GM21390 (cell line): ENCODE data around the gene GRB7.
"Not testable (repeated sequence)": the region's sequence is repeated elsewhere in the genome, so short reads cannot be mapped to it uniquely, and the experiment has no call there.

Source experiments
- ATAC-seq: cut with Tn5 transposase; IDR thresholded peaks from one replicate; pipeline ENCODE4 v1.9.1; 2021; ENCODE audit not compliant: unreplicated experiment

Gene GRB7

DNA sequence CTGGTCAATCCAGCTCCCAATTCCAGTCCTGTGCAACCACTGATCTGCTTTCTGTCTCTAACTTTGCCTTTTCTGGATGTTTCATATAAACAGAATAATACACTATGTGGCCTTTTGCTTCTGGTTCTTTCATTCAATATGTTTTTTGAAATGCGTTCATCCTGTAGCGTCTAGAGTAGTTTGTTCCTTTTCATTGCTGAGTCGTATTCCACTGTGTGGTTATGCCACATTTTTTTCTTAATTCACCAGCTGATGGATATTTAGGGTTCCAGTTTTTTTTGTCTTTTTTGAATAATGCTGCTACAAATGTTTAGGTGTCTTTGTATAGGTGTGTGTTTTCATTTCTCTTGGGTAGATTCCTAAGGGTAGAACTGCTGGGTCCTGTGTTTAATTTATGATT is 5.2 kb upstream of the GRB7 start:
- ATAC-seq, result no peak

DNA sequence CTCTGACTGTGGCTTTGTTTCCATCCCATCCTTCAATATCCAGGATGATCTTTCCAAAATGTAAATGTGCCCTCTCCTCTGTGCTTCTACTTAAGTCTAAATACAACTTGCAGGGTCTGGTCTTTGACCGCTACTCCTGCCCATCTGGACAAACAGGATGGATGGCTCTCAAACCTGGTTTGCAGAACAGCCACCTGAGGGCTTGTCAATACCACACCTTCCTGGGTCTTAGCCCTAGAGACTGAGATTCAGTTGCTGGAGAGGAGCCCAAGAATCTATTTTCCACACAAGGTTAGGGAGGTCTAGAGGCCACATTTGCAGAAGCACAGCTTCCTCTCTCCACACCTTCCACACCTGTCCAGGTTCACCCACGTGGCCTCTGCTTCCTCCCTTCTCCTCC is 1.9 kb upstream of the GRB7 start:
- no peak for ATAC-seq

DNA sequence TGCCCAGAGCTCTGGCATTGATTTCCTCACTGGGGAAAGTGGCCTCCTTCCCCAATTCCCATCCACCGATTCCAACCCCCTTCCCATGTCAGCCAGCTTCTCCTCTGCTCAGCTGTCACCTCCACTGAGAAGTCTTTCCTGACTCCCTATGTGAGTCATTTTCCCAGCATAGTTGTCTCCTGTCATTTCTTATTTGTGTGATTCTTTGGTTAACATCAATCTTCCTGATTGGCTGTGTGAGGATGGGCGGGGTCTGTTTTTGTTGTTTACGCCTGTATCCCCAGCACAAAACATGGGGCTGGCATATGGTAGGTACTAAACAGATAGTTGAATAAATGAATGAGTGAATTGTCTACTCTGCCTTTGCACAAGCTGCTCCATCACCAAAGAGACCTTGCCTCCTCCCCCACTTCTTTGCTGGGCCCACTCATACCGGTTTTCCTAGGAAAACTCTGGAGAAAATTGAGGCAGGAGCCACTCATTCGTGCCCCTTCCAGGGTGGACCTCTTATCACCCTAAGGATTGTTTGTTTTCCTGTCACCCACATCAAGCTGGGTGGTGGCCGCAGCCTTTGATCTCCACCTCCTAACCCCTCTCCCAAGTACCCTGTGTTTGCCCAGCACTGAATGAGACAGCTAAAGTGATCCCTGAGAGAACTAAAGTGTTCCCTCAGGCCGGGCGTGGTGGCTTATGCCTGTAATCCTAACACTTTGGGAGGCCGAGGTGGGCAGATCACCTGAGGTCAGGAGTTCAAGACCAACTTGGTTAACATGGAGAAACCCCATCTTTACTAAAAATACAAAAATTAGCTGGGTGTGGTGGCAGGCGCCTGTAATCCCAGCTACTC is 1.2 kb upstream of the GRB7 start:
- ATAC-seq, result no peak

DNA sequence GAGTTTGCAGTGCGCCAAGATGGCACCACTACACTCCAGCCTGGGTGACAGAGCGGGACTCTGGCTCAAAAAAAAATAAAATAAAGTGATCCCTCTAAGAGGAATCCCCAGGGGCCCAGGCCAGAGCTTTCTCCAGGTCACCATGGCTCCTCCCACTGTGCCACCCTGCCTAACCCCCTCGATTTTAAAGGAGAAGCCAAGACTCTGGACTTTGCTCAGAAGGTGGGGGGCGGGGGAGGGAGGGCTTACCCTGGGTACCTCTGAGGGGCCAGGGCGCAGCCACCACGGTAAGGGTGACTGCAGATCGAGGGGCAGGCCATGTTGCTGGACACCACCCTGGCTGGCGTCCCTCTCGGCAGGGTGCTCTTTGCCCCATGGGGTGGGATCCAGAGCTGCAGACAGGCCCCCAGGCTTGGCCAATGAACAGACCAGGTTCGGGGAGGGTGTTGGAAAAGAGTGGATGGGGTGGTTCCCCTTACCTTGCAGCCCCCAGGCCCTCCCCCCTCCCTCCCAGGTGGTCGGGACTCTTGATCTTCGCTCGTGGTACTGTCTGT is 455 bp upstream of the GRB7 start:
- no peak for ATAC-seq

DNA sequence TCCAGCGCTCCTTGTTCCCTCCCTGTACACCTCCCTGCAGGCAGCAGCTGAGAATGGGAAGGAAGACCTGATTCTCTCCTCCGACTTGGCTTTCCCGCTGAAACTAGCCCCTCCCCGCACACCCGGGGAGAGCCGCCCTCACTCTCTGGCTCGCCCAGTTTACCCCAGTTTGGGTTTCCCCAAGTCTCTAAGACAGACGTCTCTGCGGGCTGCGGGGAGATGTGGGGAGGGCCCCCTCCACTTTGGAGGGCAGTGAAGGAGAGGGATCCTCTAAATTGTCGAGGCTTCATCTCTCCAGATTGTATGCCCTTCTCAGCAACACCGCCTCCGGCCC is 797 bp downstream of the GRB7 start:
- ATAC-seq, result no peak

- ATAC-seq, result no peak
Measured at GRCh38 chr17:39738983-39739884, 1.5 kb downstream of the GRB7 start.

GRCh38 chr17:39739885-39740356 is 2.2 kb downstream of the GRB7 start:
- ATAC-seq, result no peak

- ATAC-seq, result no peak
Measured at GRCh38 chr17:39740357-39741111, 2.8 kb downstream of the GRB7 start.

- ATAC-seq, result no peak
Measured at GRCh38 chr17:39742126-39742855, 4.6 kb downstream of the GRB7 start.

GRCh38 chr17:39742856-39743436 is 5.2 kb downstream of the GRB7 start:
- no peak for ATAC-seq

GRCh38 chr17:39744075-39744835 is 6.5 kb downstream of the GRB7 start:
- ATAC-seq, result no peak

DNA sequence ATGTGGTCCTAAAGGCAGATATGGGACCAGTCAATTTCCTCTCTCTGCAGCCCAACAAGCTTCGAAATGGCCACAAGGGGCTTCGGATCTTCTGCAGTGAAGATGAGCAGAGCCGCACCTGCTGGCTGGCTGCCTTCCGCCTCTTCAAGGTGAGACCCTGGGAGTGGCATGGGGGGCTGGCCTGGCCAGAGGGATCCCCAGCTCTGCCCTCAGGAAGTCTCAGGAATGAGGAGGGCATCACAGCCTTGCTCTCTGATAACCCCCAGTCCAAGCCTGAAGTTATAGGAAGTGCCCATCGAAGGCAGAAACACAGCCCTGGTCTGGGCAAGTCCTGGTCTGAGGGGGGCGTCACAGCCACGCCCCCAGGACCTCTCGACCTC is 7.1 kb downstream of the GRB7 start:
- no peak for ATAC-seq

GRCh38 chr17:39745335-39746144 is 7.8 kb downstream of the GRB7 start:
- no peak for ATAC-seq

- no peak for ATAC-seq
Measured at GRCh38 chr17:39746145-39746461, 8.4 kb downstream of the GRB7 start.

DNA sequence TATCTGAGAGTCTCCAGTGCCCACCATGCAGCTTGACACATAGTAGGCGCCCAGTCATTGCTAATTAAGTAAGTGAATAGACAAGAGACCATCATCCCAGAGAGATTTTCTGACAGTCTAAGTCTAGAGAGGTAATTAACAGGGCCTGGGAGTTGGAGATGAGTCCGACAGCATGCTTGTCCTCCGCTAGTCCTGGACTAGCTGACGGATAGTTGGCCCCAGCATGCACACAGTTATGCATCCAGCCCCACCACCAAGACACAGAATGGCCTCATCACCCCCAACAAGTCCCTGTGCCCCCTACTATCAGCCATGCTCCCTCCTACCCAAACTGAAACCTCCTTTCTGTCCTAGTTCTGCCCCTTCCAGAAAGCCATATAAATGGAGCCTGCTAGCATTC is 10.0 kb downstream of the GRB7 start:
- no peak for ATAC-seq

DNA sequence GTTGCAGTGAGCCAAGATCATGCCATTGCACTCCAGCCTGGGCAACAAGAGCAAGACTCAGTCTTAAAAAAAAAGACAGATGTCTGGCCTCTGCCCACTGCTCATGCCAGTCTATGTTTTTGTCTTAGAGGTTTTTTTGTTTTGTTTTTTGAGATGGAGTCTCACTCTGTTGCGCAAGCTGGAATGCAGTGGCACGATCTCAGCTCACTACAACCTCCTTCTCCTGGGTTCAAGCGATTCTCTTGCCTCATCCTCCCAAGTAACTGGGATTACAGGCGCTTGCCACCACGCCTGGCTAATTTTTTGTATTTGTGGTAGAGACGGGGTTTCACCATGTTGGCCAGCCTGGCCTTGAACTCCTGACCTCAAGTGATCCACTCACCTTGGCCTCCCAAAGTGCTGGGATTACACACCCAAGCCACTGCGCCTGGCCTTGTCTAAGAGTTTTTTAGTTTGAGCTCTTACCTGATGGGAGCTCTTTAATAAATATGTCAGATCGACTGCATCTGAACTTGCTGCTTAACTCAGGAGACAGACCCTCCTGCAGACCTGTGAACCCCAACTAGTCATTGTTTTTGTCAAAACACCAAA is 10.8 kb downstream of the GRB7 start:
- ATAC-seq, result not testable (repeated sequence)

DNA sequence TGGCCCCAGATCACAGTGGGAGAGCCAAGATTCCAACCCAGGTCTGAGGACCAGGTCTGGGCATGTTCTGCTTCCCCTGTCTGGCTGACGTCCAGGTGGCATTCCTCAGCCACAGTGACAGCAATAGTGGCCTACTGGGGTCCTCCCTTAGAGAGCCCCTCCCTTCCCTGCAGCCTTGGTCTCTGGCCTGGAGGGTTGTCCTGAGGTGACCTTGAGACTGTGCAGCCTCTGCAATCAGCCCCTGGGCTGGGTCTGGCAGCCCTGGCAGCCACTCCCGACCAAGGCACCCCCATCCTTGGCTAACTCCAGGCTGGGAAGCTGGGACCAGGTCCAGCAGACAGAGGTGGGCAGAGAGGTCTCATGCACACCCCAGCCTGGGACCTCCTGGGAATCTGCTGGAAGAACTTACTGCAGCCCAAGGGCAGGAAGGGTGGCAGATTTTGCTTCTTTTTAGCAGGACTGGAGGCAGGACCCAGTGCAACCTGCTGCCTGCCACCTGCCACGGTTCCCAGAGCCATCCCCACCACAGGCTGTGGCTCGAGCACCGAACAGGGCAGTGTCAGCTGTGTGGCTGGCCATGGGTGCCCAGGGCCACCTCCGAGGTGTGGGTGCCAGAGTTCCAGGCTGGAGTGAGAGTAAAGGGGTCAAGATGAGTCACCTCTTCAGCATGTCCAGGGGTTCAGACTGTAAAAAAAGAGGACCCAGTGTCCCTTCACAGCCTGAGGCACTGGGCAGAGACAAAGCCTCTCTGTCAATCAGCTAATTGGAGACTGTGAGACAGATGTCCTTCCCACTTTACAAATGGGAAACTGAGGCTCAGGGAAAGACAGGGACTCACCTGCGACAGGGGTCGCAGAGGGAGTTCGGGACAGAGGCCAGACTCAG is 12.6 kb downstream of the GRB7 start:
- ATAC-seq, result no peak
